Peyer's patch (tissue), 4 donors: ENCODE data around the gene FZR1.

Source experiments
- POLR2A ChIP-seq, 2 donors: fragments of 450-650 bp; IDR thresholded peaks; one replicate each; pipeline ENCODE4 v1.5.1; 2017; ENCODE audit warnings: antibody characterized with exemption in 2 of 2, mild to moderate bottlenecking in 2 of 2, moderate library complexity in 2 of 2
- TF ChIP-seq, protein P1 (sequence below), 6 experiments: fragments of 450-650 bp in 4 of 6; fragments of 200-600 bp in 2 of 6; sonication (generic) in 1 of 6; IDR thresholded peaks; one replicate each; pipeline ENCODE4 v1.5.1; 2017 to 2019; ENCODE audit warnings: antibody characterized with exemption in 6 of 6, mild to moderate bottlenecking in 3 of 6, moderate library complexity in 1 of 6

DNA sequence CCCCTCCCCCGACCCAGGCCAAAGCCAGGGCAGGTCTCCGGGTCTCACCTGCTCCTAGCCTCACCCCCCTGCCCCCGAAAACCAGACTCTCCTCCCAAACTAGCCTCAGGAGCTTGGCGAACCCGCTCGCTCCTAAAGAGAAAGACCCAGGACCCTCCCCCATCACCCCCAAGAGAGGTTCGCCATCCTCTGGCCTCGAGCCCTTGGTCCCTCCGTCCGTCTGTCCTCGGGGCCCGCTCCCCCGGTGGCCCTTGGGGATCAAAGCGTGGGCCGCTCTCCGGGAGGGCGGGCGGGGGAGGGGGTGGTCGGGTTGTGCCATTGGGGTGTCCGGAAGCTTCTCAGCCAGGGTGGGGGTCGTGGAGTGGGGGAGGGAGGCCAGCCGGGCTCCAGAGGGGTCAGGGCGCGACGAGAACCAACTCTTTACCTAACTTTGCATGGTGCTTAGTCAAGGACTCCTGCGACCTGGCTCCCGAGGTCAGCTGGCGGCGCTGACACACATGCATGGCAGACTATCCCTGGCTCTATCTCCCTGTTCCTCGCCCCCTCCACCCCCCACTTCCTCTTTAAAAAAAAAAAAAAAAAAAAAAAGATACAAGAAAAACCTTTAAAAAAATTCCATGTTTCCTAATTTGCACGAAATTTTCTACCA lies 41.4 kb upstream of the FZR1 start:
- TF ChIP-seq, protein P1, sequence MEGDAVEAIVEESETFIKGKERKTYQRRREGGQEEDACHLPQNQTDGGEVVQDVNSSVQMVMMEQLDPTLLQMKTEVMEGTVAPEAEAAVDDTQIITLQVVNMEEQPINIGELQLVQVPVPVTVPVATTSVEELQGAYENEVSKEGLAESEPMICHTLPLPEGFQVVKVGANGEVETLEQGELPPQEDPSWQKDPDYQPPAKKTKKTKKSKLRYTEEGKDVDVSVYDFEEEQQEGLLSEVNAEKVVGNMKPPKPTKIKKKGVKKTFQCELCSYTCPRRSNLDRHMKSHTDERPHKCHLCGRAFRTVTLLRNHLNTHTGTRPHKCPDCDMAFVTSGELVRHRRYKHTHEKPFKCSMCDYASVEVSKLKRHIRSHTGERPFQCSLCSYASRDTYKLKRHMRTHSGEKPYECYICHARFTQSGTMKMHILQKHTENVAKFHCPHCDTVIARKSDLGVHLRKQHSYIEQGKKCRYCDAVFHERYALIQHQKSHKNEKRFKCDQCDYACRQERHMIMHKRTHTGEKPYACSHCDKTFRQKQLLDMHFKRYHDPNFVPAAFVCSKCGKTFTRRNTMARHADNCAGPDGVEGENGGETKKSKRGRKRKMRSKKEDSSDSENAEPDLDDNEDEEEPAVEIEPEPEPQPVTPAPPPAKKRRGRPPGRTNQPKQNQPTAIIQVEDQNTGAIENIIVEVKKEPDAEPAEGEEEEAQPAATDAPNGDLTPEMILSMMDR (IDR thresholded peaks at IDR 0.05) = no peak
- no peak for TF ChIP-seq POLR2A (IDR thresholded peaks at IDR 0.05)
